Keratinocyte (primary cell): ENCODE results near the gene HABP4. TPM values are rescaled to one million over a fixed set of nuclear protein-coding genes. Genes with fewer than 3 reads are reported as not detected.

ENCODE experiments used
- DNase-seq: peaks from one replicate; pipeline ENCODE4 v3.0.0-alpha.2; 2011; ENCODE audit warnings: low read depth, missing footprints, low spot score
- FAIRE-seq: peaks from 2 replicates; lab custom pipeline; 2011; peaks lifted over from hg19 to GRCh38; lab: Jason Lieb, UNC
- H2AFZ ChIP-seq: 2 replicates; pipeline ENCODE4 v1.6.0; 2012; ENCODE audit warnings: low read length, control low read depth, inconsistent platforms; ENCODE audit not compliant: control insufficient read depth
- H3K27ac ChIP-seq: 2 replicates; pipeline ENCODE4 v1.5.1; 2011; ENCODE audit warnings: low read length; ENCODE audit not compliant: control insufficient read depth, insufficient read depth
- H3K27me3 ChIP-seq: 3 replicates; pipeline ENCODE4 v1.6.0; 2011; ENCODE audit warnings: low read length; ENCODE audit not compliant: control insufficient read depth, insufficient read depth; ENCODE audit errors: extremely low read depth
- H3K36me3 ChIP-seq, 2 experiments: 2 replicates in 1 of 2; 3 replicates in 1 of 2; pipeline ENCODE4 v1.5.1; 2011; ENCODE audit warnings: low read length in 2 of 2, mild to moderate bottlenecking in 1 of 2; ENCODE audit not compliant: control insufficient read depth in 2 of 2, insufficient read depth in 2 of 2; ENCODE audit errors: extremely low read depth in 1 of 2
- H3K4me1 ChIP-seq: 3 replicates; pipeline ENCODE4 v1.5.1; 2011; ENCODE audit warnings: low read length; ENCODE audit not compliant: control insufficient read depth, insufficient read depth; ENCODE audit errors: extremely low read depth
- H3K4me2 ChIP-seq: 3 replicates; pipeline ENCODE4 v1.6.0; 2011; ENCODE audit warnings: low read depth, low read length; ENCODE audit not compliant: control insufficient read depth, insufficient read depth; ENCODE audit errors: extremely low read depth
- H3K4me3 ChIP-seq, 3 experiments: fragments of 200-600 bp in 1 of 3; sonication (generic) in 1 of 3; 2 replicates in 2 of 3; 3 replicates in 1 of 3; pipeline ENCODE4 v1.5.1; 2011 to 2016; ENCODE audit warnings: low read length in 3 of 3, mild to moderate bottlenecking in 3 of 3, control low read depth in 2 of 3, inconsistent platforms in 1 of 3, low read depth in 1 of 3, mixed read lengths in 1 of 3, mixed run types in 1 of 3, moderate library complexity in 1 of 3; ENCODE audit not compliant: control insufficient read depth in 2 of 3, insufficient read depth in 2 of 3; ENCODE audit errors: extremely low read depth in 1 of 3
- H3K79me2 ChIP-seq: 2 replicates; pipeline ENCODE4 v1.6.0; 2012; ENCODE audit warnings: low read length; ENCODE audit not compliant: control insufficient read depth, insufficient read depth
- H3K9ac ChIP-seq: 3 replicates; pipeline ENCODE4 v1.6.0; 2011; ENCODE audit warnings: low read length; ENCODE audit not compliant: control insufficient read depth, insufficient read depth; ENCODE audit errors: extremely low read depth
- H3K9me1 ChIP-seq: 3 replicates; pipeline ENCODE4 v1.6.0; 2011; ENCODE audit warnings: low read length; ENCODE audit not compliant: control insufficient read depth, insufficient read depth; ENCODE audit errors: extremely low read depth
- H3K9me3 ChIP-seq: 2 replicates; pipeline ENCODE4 v1.5.1; 2012; ENCODE audit warnings: low read depth, low read length; ENCODE audit not compliant: control insufficient read depth
- H4K20me1 ChIP-seq: 3 replicates; pipeline ENCODE4 v1.6.0; 2011; ENCODE audit warnings: low read length; ENCODE audit not compliant: control insufficient read depth, insufficient read depth; ENCODE audit errors: extremely low read depth
- CTCF ChIP-seq, 3 experiments: IDR thresholded peaks in 1 of 3; conservative IDR thresholded peaks in 1 of 3; optimal IDR thresholded peaks in 1 of 3; 2 replicates in 2 of 3; 3 replicates in 1 of 3; pipeline versions ENCODE3 to v1.5.1; 2011; ENCODE audit warnings: low read length in 3 of 3, mild to moderate bottlenecking in 3 of 3, moderate library complexity in 2 of 3, control low read depth in 1 of 3, inconsistent platforms in 1 of 3; ENCODE audit not compliant: insufficient read depth in 2 of 3; ENCODE audit errors: extremely low read depth in 1 of 3
- EZH2 ChIP-seq: IDR thresholded peaks from one replicate; pipeline ENCODE4 v1.6.1; 2012; ENCODE audit warnings: inconsistent platforms, mild to moderate bottlenecking, low read length, moderate library complexity
- dilution Hi-C: fragments of 300-500 bp; cut with MboI; formaldehyde crosslinking; loops from one replicate; pipeline ENCODE4 v1.7.0; 2020; ENCODE audit warnings: low sequenced_read_pairs; ENCODE audit not compliant: extremely low pct_ligation_motif_present
- polyA plus RNA-seq, 5 experiments: library from polyadenylated mRNA; depleted of rRNA in 3 of 5; stranded (reverse) in 3 of 5; stranded (forward) in 1 of 5; unstranded in 1 of 5; fragments of >200 nt; gene quantifications; 1 replicate in 1 of 5; 2 replicates in 3 of 5; 3 replicates in 1 of 5; pipeline versions ENCODE4 v1.2.1 to v1.2.3, GENCODE V29; 2011 to 2012; ENCODE audit warnings: missing spikeins in 2 of 5, low read depth in 1 of 5, low replicate concordance in 1 of 5

The HABP4 gene
- polyA plus RNA-seq, 1 donor (not counting 4 experiments of a cell fraction or from before 2014, with no cell fraction given) = 6.8 TPM

- Histone ChIP-seq H3K79me2 (no peaks in the 10 kb centered on the region), H3K9me1 (no peaks in the 10 kb centered on the region), H3K36me3 (no peaks in the 10 kb centered on the region), H2AFZ (no peak overlapping the region), H3K4me2 (no peak overlapping the region), H3K9me3 (no peaks in the 10 kb centered on the region), H4K20me1 (no peaks in the 10 kb centered on the region), H3K9ac (no peak overlapping the region), H3K4me1 (no peaks in the 10 kb centered on the region), H3K27ac (no peak overlapping the region), H3K27me3 (no peaks in the 10 kb centered on the region), H3K4me3 (no peak overlapping the region)
- FAIRE-seq = no peak
- dilution Hi-C loops = no loop called here
- TF ChIP-seq CTCF (optimal IDR thresholded peaks at IDR 0.05 in 1 of 3, IDR thresholded peaks at IDR 0.05 in 1 of 3, conservative IDR thresholded peaks at IDR 0.05 in 1 of 3; ENCODE audit: extremely low read depth in 1 of 3, insufficient read depth in 2 of 3, low read length in 3 of 3) = no peak
- no peak for TF ChIP-seq EZH2
- no peak for DNase-seq
Observed at GRCh38 chr9:96436456-96437126, 13.4 kb upstream of the HABP4 start.

- Histone ChIP-seq H3K27ac (no peak overlapping the region), H3K9me3 (no peaks in the 10 kb centered on the region), H4K20me1 (no peaks in the 10 kb centered on the region), H3K9me1 (no peaks in the 10 kb centered on the region), H2AFZ (no peak overlapping the region), H3K4me1 (no peaks in the 10 kb centered on the region), H3K27me3 (no peaks in the 10 kb centered on the region), H3K4me3 (no peak overlapping the region), H3K4me2 (no peak overlapping the region), H3K79me2 (no peaks in the 10 kb centered on the region), H3K9ac (no peak overlapping the region), H3K36me3 (no peaks in the 10 kb centered on the region)
- no peak for DNase-seq
- dilution Hi-C loops = no loop called here
- TF ChIP-seq CTCF (optimal IDR thresholded peaks at IDR 0.05 in 1 of 3, IDR thresholded peaks at IDR 0.05 in 1 of 3, conservative IDR thresholded peaks at IDR 0.05 in 1 of 3; ENCODE audit: extremely low read depth in 1 of 3, insufficient read depth in 2 of 3, low read length in 3 of 3) = no peak
- TF ChIP-seq EZH2 = no peak
- no peak for FAIRE-seq
Observed at GRCh38 chr9:96437454-96437853, 12.5 kb upstream of the HABP4 start.
